Left lobe of liver (tissue), 2 donors: ENCODE data around the gene UBE2E2. TPM values are rescaled to one million over a fixed set of nuclear protein-coding genes. Genes with fewer than 3 reads are reported as not detected.

ENCODE experiments used
- ATAC-seq: fragments of 200-7000 bp; cut with Tn5 transposase; one replicate; pipeline ENCODE4 v1.9.1; 2020; ENCODE audit warnings: mild to moderate bottlenecking, moderate library complexity
- DNase-seq: peaks from one replicate; pipeline ENCODE4 v3.0.0-alpha.2; 2020; ENCODE audit warnings: low spot score
- total RNA-seq: library from RNA; stranded (reverse); gene quantifications from one replicate; pipeline ENCODE4 v1.2.1, GENCODE V29; 2021
- donor health status: DM: no; HTN: no; CAD: no; lungs with moderate emphysema.
- donor health status: DM: no; HTN: yes; CAD: no.

UBE2E2 gene
- total RNA-seq, 1 donor from 2014 or later: 14.4 TPM

- DNase-seq: no peak
- no peak for ATAC-seq
Observed at GRCh38 chr3:23430781-23431398, 227.8 kb downstream of the UBE2E2 start.

GRCh38 chr3:23431764-23432163 is 228.6 kb downstream of the UBE2E2 start:
- no peak for ATAC-seq
- DNase-seq: no peak

GRCh38 chr3:23435318-23435717 is 232.2 kb downstream of the UBE2E2 start:
- ATAC-seq (no peak), DNase-seq (no peak)

GRCh38 chr3:23435904-23436303 is 232.8 kb downstream of the UBE2E2 start:
- no peak for ATAC-seq

GRCh38 chr3:23437484-23438145 is 234.5 kb downstream of the UBE2E2 start:
- DNase-seq (no peak), ATAC-seq (no peak)

More at GRCh38 chr3:23435904-23436303, 232.8 kb downstream of the UBE2E2 start:
- DNase-seq: no peak

- DNase-seq (no peak), ATAC-seq (no peak)
Observed at GRCh38 chr3:23438657-23439056, 235.5 kb downstream of the UBE2E2 start.

GRCh38 chr3:23439080-23439479 is 236.0 kb downstream of the UBE2E2 start:
- ATAC-seq (no peak), DNase-seq (no peak)

- ATAC-seq (no peak), DNase-seq (no peak)
Observed at GRCh38 chr3:23440416-23441294, 237.5 kb downstream of the UBE2E2 start.

- DNase-seq: no peak
- no peak for ATAC-seq
Observed at GRCh38 chr3:23442598-23443383, 239.7 kb downstream of the UBE2E2 start.

GRCh38 chr3:23444386-23444785 is 241.3 kb downstream of the UBE2E2 start:
- DNase-seq (no peak), ATAC-seq (no peak)

- DNase-seq: no peak
- ATAC-seq: no peak
Observed at GRCh38 chr3:23446301-23446700, 243.2 kb downstream of the UBE2E2 start.

GRCh38 chr3:23448998-23449537 is 245.9 kb downstream of the UBE2E2 start:
- ATAC-seq: no peak

GRCh38 chr3:23450051-23450450 is 246.9 kb downstream of the UBE2E2 start:
- DNase-seq (no peak), ATAC-seq (no peak)

More at GRCh38 chr3:23448998-23449537, 245.9 kb downstream of the UBE2E2 start:
- no peak for DNase-seq

GRCh38 chr3:23450806-23451205 is 247.7 kb downstream of the UBE2E2 start:
- ATAC-seq: no peak
- no peak for DNase-seq

- ATAC-seq (no peak), DNase-seq (no peak)
Observed at GRCh38 chr3:23452408-23452807, 249.3 kb downstream of the UBE2E2 start.

- DNase-seq: no peak
- ATAC-seq: no peak
Observed at GRCh38 chr3:23455084-23455483, 252.0 kb downstream of the UBE2E2 start.

- DNase-seq: no peak
- ATAC-seq: no peak
Observed at GRCh38 chr3:23455775-23456174, 252.6 kb downstream of the UBE2E2 start.

- DNase-seq (no peak), ATAC-seq (no peak)
Observed at GRCh38 chr3:23457697-23458096, 254.6 kb downstream of the UBE2E2 start.

- DNase-seq (no peak), ATAC-seq (no peak)
Observed at GRCh38 chr3:23459465-23459864, 256.3 kb downstream of the UBE2E2 start.

GRCh38 chr3:23459889-23460546 is 256.9 kb downstream of the UBE2E2 start:
- ATAC-seq (no peak), DNase-seq (no peak)
